ENCODE measurements around the gene MT4. TPM values are rescaled to one million over a fixed set of nuclear protein-coding genes. Genes with fewer than 3 reads are reported as not detected.

MT4 gene
- polyA plus RNA-seq, 1 donor from 2014 or later, result not detected

DNA sequence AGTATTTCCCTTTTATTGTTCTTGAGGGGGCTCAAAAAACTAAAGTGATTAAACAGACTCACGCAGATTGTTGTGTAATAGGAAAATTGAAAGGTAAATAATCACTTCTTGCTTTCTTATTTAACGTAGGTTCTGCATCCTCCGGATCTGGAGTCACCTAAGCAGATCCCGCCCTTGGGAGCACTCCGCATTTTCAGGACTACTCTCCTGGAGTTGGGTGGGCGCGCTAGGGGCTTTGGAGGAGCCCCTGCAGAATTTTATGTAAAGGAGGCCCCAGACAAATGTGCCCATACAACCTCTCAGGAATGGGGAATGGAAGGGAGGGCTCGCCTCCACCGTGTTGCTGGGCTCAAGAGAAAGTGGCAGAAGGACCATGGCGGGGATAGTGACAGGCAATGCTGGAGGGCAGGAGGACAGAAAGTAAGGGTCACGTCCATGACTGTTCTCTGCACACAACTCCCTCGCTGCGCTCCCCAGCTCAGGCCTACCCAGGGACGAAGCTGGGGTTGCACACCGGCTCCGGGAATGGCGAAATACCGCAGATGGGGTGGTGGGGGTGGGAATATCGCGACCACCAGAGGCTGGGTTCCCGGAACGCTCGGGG lies 51.8 kb downstream of the MT4 start:
- no peak overlapping the region for H3K27ac Mint-ChIP-seq
- peaks cover 0 to 7% (median under 1%) of the 10 kb centered on the region in 3 donors for H3K4me1 Mint-ChIP-seq
- H3K27me3 Mint-ChIP-seq, result peaks cover 25% of the 10 kb centered on the region
- H3K4me3 Mint-ChIP-seq, result peak overlapping the region in 2 of 4 donors; percentile 41 to 83
- H3K9me3 Mint-ChIP-seq, result no peaks in the 10 kb centered on the region
- H3K36me3 Mint-ChIP-seq, result peaks cover 2% of the 10 kb centered on the region

- Mint-ChIP-seq H3K27me3 (peaks cover 25% of the 10 kb centered on the region), H3K27ac (no peak overlapping the region)
These were observed 52.6 kb downstream of the MT4 start for GRCh38 chr16:56617212-56618085.

DNA sequence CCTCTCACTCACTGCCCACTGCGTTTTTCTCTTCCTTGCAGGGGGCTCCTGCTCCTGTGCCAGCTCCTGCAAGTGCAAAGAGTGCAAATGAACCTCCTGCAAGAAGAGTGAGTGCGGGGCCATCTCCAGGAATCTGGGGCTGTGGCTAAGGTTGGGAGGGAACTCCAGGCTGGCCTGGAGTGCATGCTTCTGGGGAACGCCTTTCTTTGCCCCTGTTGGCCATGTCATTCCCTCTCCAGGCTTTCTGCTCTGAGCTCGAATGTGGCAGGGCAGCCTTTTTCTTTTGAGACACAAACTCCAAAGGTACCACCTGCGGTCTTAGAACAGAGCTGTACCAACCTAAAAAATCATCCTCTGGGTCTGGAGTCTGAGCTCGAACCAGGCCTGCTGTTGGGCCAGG lies 53.3 kb downstream of the MT4 start:
- H3K27ac Mint-ChIP-seq, result no peak overlapping the region
- peaks cover 0 to 7% (median 2%) of the 10 kb centered on the region in 3 donors for H3K4me1 Mint-ChIP-seq
- H3K36me3 Mint-ChIP-seq, result peaks cover 3% of the 10 kb centered on the region
- peak overlapping the region in 1 of 4 donors; percentile 39 for H3K4me3 Mint-ChIP-seq
- H3K9me3 Mint-ChIP-seq, result no peaks in the 10 kb centered on the region
- H3K27me3 Mint-ChIP-seq, result peaks cover 25% of the 10 kb centered on the region

More at GRCh38 chr16:56617212-56618085, 52.6 kb downstream of the MT4 start:
- Mint-ChIP-seq H3K4me1 (peaks cover 0 to 7% (median 2%) of the 10 kb centered on the region in 3 donors), H3K9me3 (no peaks in the 10 kb centered on the region), H3K4me3 (peak overlapping the region in 3 of 4 donors; percentile 41 to 83 (median 74)), H3K36me3 (peaks cover 3% of the 10 kb centered on the region)

Other genes starting within 250 kb of the MT4 start
- gene AMFR, start 139.5 kb upstream of the MT4 start, polyA plus RNA-seq, result 58.7 TPM
- gene NUDT21, start 113.7 kb upstream of the MT4 start, polyA plus RNA-seq, result 57.2 TPM
- 65.8 TPM for gene OGFOD1, start 113.5 kb upstream of the MT4 start, polyA plus RNA-seq
- 18.2 TPM for gene BBS2, start 45.0 kb upstream of the MT4 start, polyA plus RNA-seq
- gene MT3, start 24.5 kb downstream of the MT4 start, polyA plus RNA-seq, result not detected
- gene MT2A, start 43.5 kb downstream of the MT4 start, polyA plus RNA-seq, result 40.8 TPM
- 0.49 TPM for gene MT1E, start 60.7 kb downstream of the MT4 start, polyA plus RNA-seq
- gene MT1M, start 67.6 kb downstream of the MT4 start, polyA plus RNA-seq, result not detected
- not detected for gene MT1A, start 73.6 kb downstream of the MT4 start, polyA plus RNA-seq
- not detected for gene MT1B, start 86.8 kb downstream of the MT4 start, polyA plus RNA-seq
- 9.7 TPM for gene MT1F, start 92.9 kb downstream of the MT4 start, polyA plus RNA-seq
- not detected for gene MT1G, start 103.0 kb downstream of the MT4 start, polyA plus RNA-seq
- gene MT1H, start 104.7 kb downstream of the MT4 start, polyA plus RNA-seq, result not detected
- gene MT1X, start 117.4 kb downstream of the MT4 start, polyA plus RNA-seq, result 14.2 TPM
- 60.6 TPM for gene NUP93, start 165.1 kb downstream of the MT4 start, polyA plus RNA-seq